GM23248 (cell line): ENCODE data around the gene FLOT2. TPM values are rescaled to one million over a fixed set of nuclear protein-coding genes. Genes with fewer than 3 reads are reported as not detected.
"Not testable (repeated sequence)": the region's sequence is repeated elsewhere in the genome, so short reads cannot be mapped to it uniquely, and the experiment has no call there.

Experiments used
- DNase-seq: peaks from one replicate; pipeline ENCODE4 v3.0.0-alpha.2; 2015
- H2AFZ ChIP-seq: fragments of 200-600 bp; sonication (generic); 2 replicates; pipeline ENCODE4 v1.6.1; 2016; ENCODE audit warnings: antibody characterized with exemption
- H3F3A ChIP-seq: fragments of 200-600 bp; sonication (generic); 2 replicates; pipeline ENCODE4 v1.6.1; 2016; ENCODE audit warnings: mild to moderate bottlenecking, antibody characterized with exemption, mixed run types; ENCODE audit not compliant: insufficient read depth
- H3K27ac ChIP-seq: fragments of 200-600 bp; sonication (generic); 2 replicates; pipeline ENCODE4 v1.5.1; 2016; ENCODE audit warnings: mild to moderate bottlenecking
- H3K27me3 ChIP-seq: fragments of 200-600 bp; sonication (generic); replicated peaks from 2 replicates; pipeline ENCODE4 v1.6.1; 2016; ENCODE audit warnings: mild to moderate bottlenecking; ENCODE audit not compliant: insufficient read depth
- H3K36me3 ChIP-seq: fragments of 200-600 bp; sonication (generic); 2 replicates; pipeline ENCODE4 v1.6.1; 2016; ENCODE audit warnings: low read depth, mild to moderate bottlenecking
- H3K4me1 ChIP-seq: fragments of 200-600 bp; sonication (generic); 2 replicates; pipeline ENCODE4 v1.6.1; 2016; ENCODE audit warnings: mild to moderate bottlenecking; ENCODE audit not compliant: insufficient read depth
- H3K4me2 ChIP-seq: fragments of 200-600 bp; sonication (generic); one replicate; pipeline ENCODE4 v1.6.1; 2016; ENCODE audit warnings: mild to moderate bottlenecking; ENCODE audit not compliant: unreplicated experiment
- H3K4me3 ChIP-seq: fragments of 200-600 bp; sonication (generic); 2 replicates; pipeline ENCODE4 v1.5.1; 2016; ENCODE audit warnings: mild to moderate bottlenecking
- H3K79me2 ChIP-seq: fragments of 200-600 bp; sonication (generic); 2 replicates; pipeline ENCODE4 v1.6.1; 2016; ENCODE audit warnings: mild to moderate bottlenecking; ENCODE audit not compliant: insufficient read depth
- H3K9ac ChIP-seq: fragments of 200-600 bp; sonication (generic); 2 replicates; pipeline ENCODE4 v1.6.1; 2016; ENCODE audit warnings: mild to moderate bottlenecking
- H3K9me2 ChIP-seq: fragments of 200-600 bp; sonication (generic); 2 replicates; pipeline ENCODE4 v1.6.1; 2016; ENCODE audit warnings: mixed run types, mild to moderate bottlenecking, moderate library complexity; ENCODE audit not compliant: insufficient read depth
- H3K9me3 ChIP-seq: fragments of 200-600 bp; sonication (generic); one replicate; pipeline ENCODE4 v1.6.1; 2017; ENCODE audit warnings: low read depth
- H4K20me1 ChIP-seq: fragments of 200-600 bp; sonication (generic); 2 replicates; pipeline ENCODE4 v1.6.0; 2016; ENCODE audit not compliant: insufficient read depth
- EZH2 ChIP-seq: fragments of 200-600 bp; sonication (generic); IDR thresholded peaks from 2 replicates; pipeline ENCODE4 v1.6.1; 2018; ENCODE audit warnings: antibody characterized with exemption, mild to moderate bottlenecking; ENCODE audit not compliant: insufficient read depth, poor library complexity, severe bottlenecking
- EZH2phosphoT487 ChIP-seq: fragments of 200-600 bp; sonication (generic); IDR thresholded peaks from 2 replicates; pipeline ENCODE4 v1.6.1; 2018; ENCODE audit warnings: antibody characterized with exemption, moderate library complexity, mild to moderate bottlenecking, low read depth; ENCODE audit not compliant: insufficient read depth
- WGBS, 2 experiments: methylation state at CpG; one replicate each; pipeline ENCODE4 v1.1.6; 2015 to 2017; ENCODE audit warnings: low lambda C conversion rate in 2 of 2, low coverage in 1 of 2; ENCODE audit errors: missing lambda C conversion rate in 2 of 2; 5-methylcytosine and 5-hydroxymethylcytosine counted together
- in situ Hi-C: fragments of 300-500 bp; cut with MboI; formaldehyde crosslinking; loops from 2 replicates; pipeline ENCODE4 v1.15.0; 2020
- microRNA counts: library from miRNA; unstranded; fragments of <30 nt; microRNA quantifications from one replicate; lab custom pipeline; 2016
- microRNA-seq: library from miRNA; unstranded; fragments of <30 nt; microRNA quantifications from one replicate; pipeline ENCODE4, GENCODE V29; 2016; ENCODE audit warnings: borderline number of aligned reads
- polyA plus RNA-seq: library from polyadenylated mRNA; unstranded; fragments of >200 nt; fragmentation: Nextera tagmentation; extraction: Ambion mirVana; gene quantifications from 2 replicates; pipeline ENCODE4 v1.2.1, GENCODE V29; 2016
- small RNA-seq: library from RNA; depleted of rRNA; stranded (forward); fragments of <200 nt; gene quantifications from one replicate; pipeline ENCODE3, GENCODE V24; 2014; ENCODE audit warnings: low read depth, low replicate concordance
- total RNA-seq: library from RNA; depleted of rRNA; stranded (reverse); fragments of >200 nt; shearing (Covaris generic); gene quantifications from 2 replicates; pipeline ENCODE4 v1.2.3, GENCODE V29; 2014; rRNA removed

Gene FLOT2
- total and polyA plus RNA-seq, 2 experiments from 2014 or later = 33.2 to 55.0 TPM

GRCh38 chr17:28839221-28839620 is 58.3 kb downstream of the FLOT2 start:
- peak overlapping the region; percentile 2; the same call in 1 of the 2 replicates for H3K9ac ChIP-seq
- H3K9me3 ChIP-seq = no peaks in the 10 kb centered on the region
- TF ChIP-seq EZH2 (no peak), EZH2phosphoT487 (no peak)
- H3K4me3 ChIP-seq = no peak overlapping the region
- WGBS, 2 experiments = 93 to 96% methylated on average over 2 of the region's 2 CpGs
- no peaks in the 10 kb centered on the region for H3K36me3 ChIP-seq
- in situ Hi-C loops = no loop called here
- no peak for DNase-seq
- no peak overlapping the region for H2AFZ ChIP-seq
- peaks cover 9% of the 10 kb centered on the region for H3F3A ChIP-seq
- no peaks in the 10 kb centered on the region for H4K20me1 ChIP-seq
- no peak overlapping the region for H3K4me2 ChIP-seq
- H3K4me1 ChIP-seq = peaks cover 12% of the 10 kb centered on the region; the same call in 1 of the 2 replicates
- no peaks in the 10 kb centered on the region for H3K27me3 ChIP-seq
- no peaks in the 10 kb centered on the region for H3K9me2 ChIP-seq
- H3K79me2 ChIP-seq = peaks cover 90% of the 10 kb centered on the region
- no peak overlapping the region for H3K27ac ChIP-seq

- WGBS, 2 experiments = 94% methylated on average over 10 of the region's 10 CpGs
- H3K9me3 ChIP-seq, DNase-seq, H3K9ac ChIP-seq, H3F3A ChIP-seq, H3K4me3 ChIP-seq, H3K27ac ChIP-seq, H3K27me3 ChIP-seq, H3K9me2 ChIP-seq, H3K36me3 ChIP-seq, H3K4me1 ChIP-seq, H4K20me1 ChIP-seq, H3K4me2 ChIP-seq, H2AFZ ChIP-seq, in situ Hi-C loops: not testable (repeated sequence)
- peaks cover 100% of the 10 kb centered on the region for H3K79me2 ChIP-seq
Measured at GRCh38 chr17:28836541-28836940, 61.0 kb downstream of the FLOT2 start.

- TF ChIP-seq EZH2 = no peak
- no peak for TF ChIP-seq EZH2phosphoT487
- DNase-seq = no peak
- Histone ChIP-seq H3K9me2 (no peaks in the 10 kb centered on the region), H3K79me2 (peaks cover 100% of the 10 kb centered on the region), H3K27me3 (no peaks in the 10 kb centered on the region), H3K9me3 (no peaks in the 10 kb centered on the region), H4K20me1 (no peaks in the 10 kb centered on the region), H3K4me2 (no peak overlapping the region), H2AFZ (no peak overlapping the region), H3K9ac (no peak overlapping the region), H3K4me3 (no peak overlapping the region), H3K4me1 (no peaks in the 10 kb centered on the region), H3F3A (0 out of 2 replicates have a peak, but pooled peaks cover 4% of the 10 kb centered on the region), H3K27ac (no peak overlapping the region), H3K36me3 (no peaks in the 10 kb centered on the region; the same call in 1 of the 2 replicates)
- 93% methylated on average over 1 of the region's 1 CpG for WGBS, 2 experiments
- in situ Hi-C loops = no loop called here
Measured at GRCh38 chr17:28834420-28834819, 63.1 kb downstream of the FLOT2 start.

MicroRNAs within 50 kb of the gene (microRNA counts, 767-probe panel; counts per million panel counts)
- microRNA hsa-miR-144-3p (lab: Ali Mortazavi, UCI) (6,424 counts per million, percentile 93 among the panel's probes with 10 or more counts), microRNA hsa-miR-451a (lab: Ali Mortazavi, UCI) (447 counts per million, percentile 86 among the panel's probes with 10 or more counts)

Small RNAs within 50 kb of the gene (microRNA-seq; reads per million reads assigned to microRNA genes)
- gene MIR451B = not detected

Small RNAs within 50 kb of the gene (small RNA-seq; reads per million reads assigned to genes)
- not detected for gene RF00019

Other genes with a start within 250 kb of the FLOT2 start
- gene SDF2, start 235.8 kb downstream of the FLOT2 start, total RNA-seq = 52.3 and 64.4 TPM in 2 replicates
- 88.4 and 94.2 TPM in 2 replicates for gene SDF2, start 235.8 kb downstream of the FLOT2 start, polyA plus RNA-seq
- gene SUPT6H, start 235.5 kb downstream of the FLOT2 start, total RNA-seq = 39.7 and 45.0 TPM in 2 replicates
- 26.5 and 27.3 TPM in 2 replicates for gene SUPT6H, start 235.5 kb downstream of the FLOT2 start, polyA plus RNA-seq
- gene PROCA1, start 185.8 kb downstream of the FLOT2 start, total RNA-seq = 0.65 TPM in 1 of 2 replicates, not detected in the other
- 0.41 and 0.44 TPM in 2 replicates for gene PROCA1, start 185.8 kb downstream of the FLOT2 start, polyA plus RNA-seq
- gene RAB34, start 179.9 kb downstream of the FLOT2 start, total RNA-seq = 307 and 476 TPM in 2 replicates
- gene RAB34, start 179.9 kb downstream of the FLOT2 start, polyA plus RNA-seq = 277 and 293 TPM in 2 replicates
- gene RPL23A, start 177.7 kb downstream of the FLOT2 start, total RNA-seq = 362 and 383 TPM in 2 replicates
- 1,040 and 1,075 TPM in 2 replicates for gene RPL23A, start 177.7 kb downstream of the FLOT2 start, polyA plus RNA-seq
- 4.8 and 16.3 TPM in 2 replicates for gene TLCD1, start 171.5 kb downstream of the FLOT2 start, total RNA-seq
- gene TLCD1, start 171.5 kb downstream of the FLOT2 start, polyA plus RNA-seq = 13.8 and 14.2 TPM in 2 replicates
- 2.9 and 13.5 TPM in 2 replicates for gene NEK8, start 168.9 kb downstream of the FLOT2 start, total RNA-seq
- gene NEK8, start 168.9 kb downstream of the FLOT2 start, polyA plus RNA-seq = 2.7 and 2.8 TPM in 2 replicates
- gene TRAF4, start 153.7 kb downstream of the FLOT2 start, total RNA-seq = 30.3 and 55.4 TPM in 2 replicates
- gene TRAF4, start 153.7 kb downstream of the FLOT2 start, polyA plus RNA-seq = 23.4 and 23.5 TPM in 2 replicates
- gene FAM222B, start 54.9 kb downstream of the FLOT2 start, total RNA-seq = 7.6 and 12.9 TPM in 2 replicates
- gene FAM222B, start 54.9 kb downstream of the FLOT2 start, polyA plus RNA-seq = 11.1 and 11.4 TPM in 2 replicates
- 34.8 and 40.2 TPM in 2 replicates for gene ERAL1, start 42.7 kb downstream of the FLOT2 start, total RNA-seq
- 58.1 and 60.0 TPM in 2 replicates for gene ERAL1, start 42.7 kb downstream of the FLOT2 start, polyA plus RNA-seq
- 4.7 and 5.2 TPM in 2 replicates for gene DHRS13, start 5.3 kb upstream of the FLOT2 start, total RNA-seq
- gene DHRS13, start 5.3 kb upstream of the FLOT2 start, polyA plus RNA-seq = 2.6 and 3.2 TPM in 2 replicates
- 27.7 and 46.9 TPM in 2 replicates for gene PHF12, start 53.8 kb upstream of the FLOT2 start, total RNA-seq
- 5.9 and 6.1 TPM in 2 replicates for gene PHF12, start 53.8 kb upstream of the FLOT2 start, polyA plus RNA-seq
- not detected in 2 replicates for gene SEZ6, start 108.3 kb upstream of the FLOT2 start, total RNA-seq
- not detected in 2 replicates for gene SEZ6, start 108.3 kb upstream of the FLOT2 start, polyA plus RNA-seq
- gene PIPOX, start 145.4 kb upstream of the FLOT2 start, total RNA-seq = not detected in 2 replicates
- not detected in 2 replicates for gene PIPOX, start 145.4 kb upstream of the FLOT2 start, polyA plus RNA-seq